ENCODE results near the gene RPL3.

Gene RPL3

DNA sequence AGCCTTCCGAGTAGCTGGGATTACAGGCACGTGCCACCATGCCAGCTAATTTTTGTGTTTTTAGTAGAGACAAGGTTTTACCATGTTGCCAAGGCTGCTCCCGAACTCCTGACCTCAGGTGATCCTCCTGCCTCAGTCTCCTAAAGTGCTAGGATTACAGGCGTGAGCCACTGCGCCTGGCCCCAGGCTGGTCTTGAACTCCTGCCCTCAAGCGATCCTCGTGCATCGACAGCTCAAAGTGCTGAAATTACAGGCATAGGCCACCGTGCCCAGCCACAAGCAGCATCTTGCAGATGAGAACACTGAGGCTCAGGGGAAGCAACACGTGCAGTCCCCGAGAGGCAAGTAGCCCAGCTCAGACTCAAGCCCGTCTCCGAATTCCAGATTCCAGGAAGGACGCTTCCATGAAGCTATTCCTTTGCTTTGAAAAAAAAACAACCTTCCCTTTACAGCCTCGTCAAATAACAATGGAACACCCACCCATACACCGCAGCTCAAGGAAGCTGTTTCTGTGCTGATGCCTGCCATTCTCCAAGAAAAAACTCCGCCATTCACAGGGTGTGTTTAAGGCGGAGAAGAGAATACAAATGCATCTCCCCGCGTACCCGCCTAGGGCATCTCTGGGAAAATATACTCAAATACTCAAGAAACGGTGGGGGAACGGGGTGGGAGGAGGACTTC is 40.1 kb downstream of the RPL3 start:
- no peak for DNase-seq

DNA sequence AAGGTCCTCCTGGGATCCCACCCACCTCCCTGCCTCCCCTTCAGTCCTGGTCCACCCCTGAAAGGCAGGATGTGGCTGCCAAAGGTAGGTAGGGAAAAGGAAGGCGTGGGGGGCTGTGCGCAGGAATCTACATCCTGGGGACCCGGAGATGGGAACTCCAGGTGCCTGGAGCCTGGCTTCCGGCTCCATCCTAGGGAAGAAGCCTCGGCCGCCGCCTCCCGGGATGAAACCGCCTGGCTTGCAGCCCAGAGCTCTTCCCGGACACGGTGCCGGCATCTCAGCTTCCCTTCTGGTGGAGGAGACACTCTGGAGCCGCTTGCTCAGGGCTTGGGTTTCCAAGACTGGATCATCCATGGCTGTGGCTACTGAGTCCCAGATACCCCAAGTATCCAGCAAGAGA is 41.4 kb downstream of the RPL3 start:
- DNase-seq, result no peak

DNA sequence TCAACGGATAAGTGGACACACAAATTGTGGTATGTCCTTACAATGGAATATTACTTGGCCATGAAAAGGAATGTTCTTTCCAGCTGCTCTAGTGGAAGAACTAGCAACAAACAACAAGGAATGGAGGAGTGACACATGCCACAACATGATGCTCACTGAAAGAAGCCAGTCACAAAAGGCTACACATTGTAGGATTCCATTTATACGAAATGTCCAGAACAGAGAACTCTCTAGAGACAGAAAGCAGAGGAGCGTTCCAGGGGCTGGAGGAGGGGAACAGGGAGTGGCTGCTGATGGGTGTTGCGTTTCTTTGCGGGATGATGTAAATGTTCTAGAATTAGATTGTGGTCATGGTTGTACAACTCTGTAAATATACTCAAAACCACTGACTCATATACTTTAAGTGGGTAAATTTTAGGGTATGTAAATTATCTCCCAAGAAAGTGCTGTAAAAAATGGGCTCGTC is 42.2 kb downstream of the RPL3 start:
- DNase-seq, result no peak

DNA sequence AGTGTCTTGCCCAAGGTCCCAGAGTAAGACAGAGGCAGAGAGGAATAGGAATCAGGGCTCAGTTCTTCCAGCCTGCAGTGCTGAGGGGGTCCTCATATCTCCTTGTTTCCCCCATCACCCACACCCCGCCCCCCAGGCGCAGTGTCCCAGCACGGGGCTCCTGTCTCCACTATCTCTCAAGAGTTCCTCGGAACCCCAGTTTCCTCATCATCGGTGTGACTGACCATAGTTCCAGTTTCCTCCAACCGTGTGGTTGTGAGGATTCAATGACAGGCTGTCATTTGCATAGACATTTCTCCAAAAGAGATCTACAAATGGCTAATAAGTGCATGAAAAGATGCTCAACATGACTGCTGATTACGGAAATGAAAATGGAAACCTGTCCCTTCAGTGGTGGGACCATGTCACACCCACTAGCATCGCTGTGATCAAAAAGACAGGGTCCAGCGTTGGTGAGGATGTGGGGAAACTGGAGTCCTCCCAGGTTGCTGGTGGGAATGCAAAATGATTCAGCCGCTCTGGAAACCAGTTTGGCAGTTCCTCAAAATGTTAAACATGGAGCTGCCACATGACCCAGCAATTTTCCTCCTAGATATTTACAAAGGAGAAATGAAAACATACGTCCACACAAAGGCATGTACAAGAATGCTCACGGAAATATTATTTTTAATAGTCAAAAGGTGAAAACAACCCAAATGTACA is 42.8 kb downstream of the RPL3 start:
- no peak for DNase-seq

DNA sequence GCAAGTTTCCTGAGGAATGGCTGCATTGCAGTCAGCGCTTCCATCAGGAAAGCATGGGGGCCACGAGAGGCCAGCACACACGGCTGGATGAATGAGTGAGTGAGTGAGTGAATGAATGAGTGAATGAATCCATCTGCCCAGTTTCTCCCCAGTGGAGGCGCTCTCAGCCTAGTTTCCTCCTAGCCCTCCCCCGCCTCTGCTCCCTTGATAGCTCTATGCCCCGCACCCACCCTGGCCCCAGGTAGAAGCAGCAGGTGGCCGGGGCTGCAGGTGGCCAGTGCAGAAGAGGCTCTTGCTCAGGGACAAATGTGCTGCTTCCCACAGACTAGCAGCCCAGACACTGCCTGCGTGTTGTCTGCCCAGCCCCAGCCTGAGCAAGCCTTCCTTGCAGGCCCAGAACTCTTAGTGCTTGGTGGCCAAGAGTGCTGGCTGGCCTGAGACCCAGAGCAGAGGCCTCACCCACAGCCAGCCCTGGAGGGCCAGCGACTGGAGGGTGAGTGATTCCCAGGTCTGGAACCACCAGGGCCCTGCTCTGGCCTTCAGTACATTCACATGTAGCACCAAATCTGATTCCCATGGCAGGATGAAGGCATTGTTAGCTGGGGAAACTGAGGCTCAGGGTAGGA is 43.5 kb downstream of the RPL3 start:
- peak; percentile 82 for DNase-seq

DNA sequence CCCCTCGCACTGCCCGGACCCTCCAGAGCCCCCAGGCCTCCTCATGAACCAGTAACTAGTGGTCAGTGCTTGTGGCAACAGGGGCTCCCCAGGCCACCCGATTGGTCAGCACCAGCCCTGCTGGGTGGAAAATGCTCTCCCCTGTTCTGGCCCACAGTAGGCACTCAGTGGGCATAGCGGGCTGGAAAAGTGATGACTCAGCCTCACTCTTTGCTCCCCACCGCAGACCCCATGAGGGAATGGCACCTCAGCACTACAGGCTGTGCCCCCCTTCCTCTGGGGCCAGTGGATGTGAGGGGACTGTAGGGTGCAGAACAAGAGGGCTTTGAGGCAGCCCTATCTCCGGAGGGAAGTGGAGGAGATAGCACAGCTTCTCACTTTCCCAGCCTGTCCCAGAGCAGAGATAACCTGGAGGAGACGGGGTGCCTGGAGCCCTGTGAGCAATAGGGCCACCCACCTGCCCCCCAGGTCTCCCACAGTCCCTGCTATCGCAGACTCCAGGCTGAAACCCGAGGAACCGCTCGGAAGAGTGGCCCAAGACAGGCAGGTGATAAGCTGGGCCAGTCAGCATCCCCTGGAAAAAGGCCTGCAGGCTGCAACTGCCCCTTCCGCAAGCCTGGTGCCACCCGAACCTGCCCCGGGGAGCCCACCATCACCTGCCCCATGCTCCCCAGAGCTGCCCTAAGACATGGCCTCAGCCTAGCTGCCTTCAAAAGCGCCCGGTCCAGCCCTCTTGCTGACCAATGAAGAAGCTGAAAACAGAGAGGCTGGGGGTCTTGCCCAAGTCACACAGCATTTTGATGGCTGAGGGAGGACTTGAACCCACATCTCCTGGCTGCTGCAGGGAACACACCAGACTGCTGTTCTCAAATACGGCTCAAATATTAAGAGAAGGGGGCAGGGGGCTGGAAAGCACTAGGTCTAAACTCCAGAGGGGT is 45.2 kb downstream of the RPL3 start:
- DNase-seq, result no peak

DNA sequence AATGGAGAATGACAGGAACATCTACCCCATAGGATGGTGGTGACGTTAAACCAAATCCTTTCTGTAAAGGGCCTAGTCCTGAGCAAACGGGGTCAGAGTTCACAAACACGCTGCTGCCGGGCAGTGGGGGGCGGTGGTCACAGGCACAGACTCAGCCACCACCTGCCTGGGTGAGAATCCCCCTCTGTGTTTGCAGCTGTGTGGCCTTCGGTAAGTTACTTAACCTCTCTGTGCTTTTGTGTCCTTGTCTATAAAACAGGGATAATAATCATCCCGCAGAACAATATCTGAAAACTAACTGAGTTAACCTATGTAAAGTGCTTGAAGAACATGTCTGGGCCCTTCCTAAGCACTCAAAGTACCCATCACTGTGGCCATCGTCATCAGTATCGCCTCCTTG is 48.6 kb downstream of the RPL3 start:
- no peak for DNase-seq

DNA sequence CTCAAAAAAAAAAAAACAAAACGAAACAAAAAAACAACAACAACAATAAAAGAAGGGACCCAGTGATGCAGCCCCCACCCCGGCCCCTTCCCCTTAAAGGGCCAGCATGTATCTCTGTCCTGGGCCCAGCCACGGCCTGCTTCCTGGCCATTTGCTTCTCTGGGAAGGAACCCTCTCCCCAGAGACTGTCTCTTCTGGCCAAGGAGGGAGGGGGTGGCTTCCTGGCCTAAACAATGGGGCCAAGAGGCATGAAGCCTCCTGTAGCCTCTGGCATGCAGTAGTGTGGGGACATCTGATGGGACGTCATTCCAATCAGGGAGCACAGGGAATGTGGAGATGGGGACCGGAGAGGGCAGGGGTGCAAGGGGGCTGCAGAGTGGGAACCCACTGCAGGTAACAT is 49.1 kb downstream of the RPL3 start:
- no peak for DNase-seq

DNA sequence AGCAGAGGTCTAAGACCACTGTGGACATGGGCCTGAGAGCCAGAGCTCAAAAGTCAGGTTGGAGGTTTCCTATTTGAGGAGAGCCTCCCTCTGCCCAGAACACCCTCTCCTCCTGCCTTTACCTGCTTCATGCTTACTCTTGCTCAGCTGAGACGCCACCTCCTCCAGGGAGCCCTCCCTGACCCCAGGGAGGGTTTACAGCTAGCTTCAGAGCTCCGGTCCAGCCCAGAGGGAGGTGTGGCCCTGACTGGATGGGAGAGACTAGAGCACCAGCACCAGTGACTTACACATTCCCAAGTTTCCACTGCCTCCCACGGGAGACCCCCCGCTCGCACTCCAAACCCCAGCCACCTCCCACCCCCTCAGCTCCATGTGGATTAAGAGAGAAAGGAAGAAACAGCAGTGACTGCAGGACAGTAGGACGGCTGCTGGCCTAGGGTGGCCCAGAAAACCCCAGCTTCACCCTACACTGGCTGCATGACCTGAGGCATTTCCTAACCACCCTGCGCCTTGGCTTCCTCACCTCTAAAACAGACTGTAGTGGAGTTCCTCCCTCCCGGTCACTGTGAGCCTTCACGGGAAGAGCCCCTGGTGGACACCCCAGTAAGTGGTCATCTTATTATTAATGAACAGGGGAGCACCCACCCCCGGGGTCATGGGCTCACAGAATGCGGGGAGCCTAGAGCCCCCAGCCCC is 50.2 kb downstream of the RPL3 start:
- no peak for DNase-seq

DNA sequence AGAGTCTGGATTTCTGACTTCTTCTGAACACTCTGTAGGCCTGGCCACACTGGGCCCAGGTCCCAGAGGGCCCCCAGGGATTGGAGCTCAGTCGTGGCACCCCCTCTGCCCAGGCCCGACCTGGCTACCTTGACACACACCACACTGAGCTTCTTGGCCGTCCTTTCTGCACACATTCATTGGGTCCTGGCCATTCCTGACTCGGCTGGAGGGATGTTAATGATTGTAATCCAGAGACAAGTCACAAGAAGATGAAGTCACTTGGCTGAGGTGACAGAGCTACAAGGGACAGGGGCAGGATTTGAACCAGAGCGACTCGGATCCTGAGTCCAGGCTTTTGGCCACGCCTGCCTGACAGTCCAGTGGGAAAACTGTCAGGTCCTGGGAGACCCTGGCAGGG is 50.8 kb downstream of the RPL3 start:
- no peak for DNase-seq

DNA sequence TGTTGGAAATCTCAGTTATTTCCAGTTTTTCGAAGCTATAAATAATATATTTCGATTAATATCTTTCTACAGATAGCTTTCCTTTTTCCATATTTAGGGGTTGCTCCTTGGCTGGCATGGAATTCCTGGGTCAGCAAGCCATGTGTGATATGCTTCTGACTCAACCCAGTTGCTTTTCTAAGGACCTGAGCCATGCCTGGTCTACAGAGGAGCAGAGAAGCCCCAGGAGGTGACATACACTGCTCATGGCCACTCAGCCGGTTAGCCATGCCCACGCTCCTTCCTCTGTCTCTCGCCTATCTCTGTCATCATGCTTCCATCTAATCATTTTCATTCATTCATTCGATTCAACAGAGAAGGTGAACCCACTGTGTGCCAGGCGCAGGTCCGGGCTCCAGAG is 51.4 kb downstream of the RPL3 start:
- DNase-seq, result no peak

DNA sequence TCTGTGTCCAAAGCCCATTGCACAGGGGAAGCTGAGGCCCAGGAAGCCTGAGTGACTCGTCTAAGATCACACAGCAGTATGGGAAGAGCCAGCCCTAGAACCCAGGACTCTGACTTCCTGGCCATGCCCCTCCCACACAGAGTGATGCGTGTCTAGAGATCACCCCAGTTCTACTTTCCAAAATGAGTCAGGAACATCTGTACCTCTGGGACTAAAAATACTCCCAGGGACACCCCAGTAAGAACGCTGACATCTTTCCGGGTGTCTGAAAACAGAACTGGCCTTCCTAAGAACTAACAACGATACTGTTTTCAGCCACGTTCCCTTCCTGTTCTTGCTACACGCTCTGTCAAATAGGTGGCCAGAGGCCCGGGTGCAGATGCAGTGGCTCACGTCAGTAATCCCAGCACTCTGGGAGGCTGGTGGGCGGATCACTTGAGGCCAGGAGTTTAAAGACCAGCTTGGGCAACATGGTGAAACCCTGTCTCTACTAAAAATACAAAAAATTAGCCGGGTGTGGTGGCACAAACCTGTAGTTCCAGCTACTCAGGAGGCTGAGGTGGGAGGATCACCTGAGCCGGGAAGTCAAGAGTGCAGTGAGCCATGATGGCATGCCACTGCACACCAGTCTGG is 52.9 kb downstream of the RPL3 start:
- peak; percentile 71 for DNase-seq

DNA sequence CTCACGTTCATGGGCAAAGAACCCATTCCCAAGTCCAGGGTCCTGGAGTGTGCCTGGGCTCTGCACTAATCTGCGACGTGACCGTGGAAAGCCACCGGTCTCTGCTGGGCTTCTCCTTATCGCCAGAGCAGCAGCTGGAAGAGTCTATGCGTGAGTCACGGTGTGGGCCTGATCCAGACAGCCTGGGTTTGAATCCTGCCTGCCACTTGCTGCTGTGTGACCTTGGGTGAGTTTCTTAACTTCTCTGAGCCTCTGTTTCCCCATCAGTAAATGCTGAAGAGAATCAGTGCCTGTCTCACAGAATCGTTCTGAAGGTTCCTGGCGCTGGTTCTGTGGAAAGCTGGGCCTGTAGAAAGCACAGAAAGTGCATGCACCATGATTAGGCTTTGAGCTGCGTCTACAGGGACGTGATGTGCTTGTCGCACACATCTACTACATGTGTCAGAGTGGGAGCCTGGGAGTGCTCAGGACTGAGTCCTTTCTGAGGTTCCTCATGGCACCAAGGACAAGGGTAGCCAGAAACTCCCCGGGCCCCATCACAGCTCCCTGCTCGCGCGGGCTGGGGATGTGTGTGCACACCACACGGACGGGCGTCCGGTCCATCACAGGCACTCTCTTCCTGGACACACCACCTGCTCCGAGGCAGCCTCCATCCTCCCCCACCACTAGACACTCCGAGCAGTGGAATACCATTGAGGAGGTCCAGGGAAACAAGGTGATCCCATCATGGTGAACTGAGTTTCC is 54.1 kb downstream of the RPL3 start:
- no peak for DNase-seq

DNA sequence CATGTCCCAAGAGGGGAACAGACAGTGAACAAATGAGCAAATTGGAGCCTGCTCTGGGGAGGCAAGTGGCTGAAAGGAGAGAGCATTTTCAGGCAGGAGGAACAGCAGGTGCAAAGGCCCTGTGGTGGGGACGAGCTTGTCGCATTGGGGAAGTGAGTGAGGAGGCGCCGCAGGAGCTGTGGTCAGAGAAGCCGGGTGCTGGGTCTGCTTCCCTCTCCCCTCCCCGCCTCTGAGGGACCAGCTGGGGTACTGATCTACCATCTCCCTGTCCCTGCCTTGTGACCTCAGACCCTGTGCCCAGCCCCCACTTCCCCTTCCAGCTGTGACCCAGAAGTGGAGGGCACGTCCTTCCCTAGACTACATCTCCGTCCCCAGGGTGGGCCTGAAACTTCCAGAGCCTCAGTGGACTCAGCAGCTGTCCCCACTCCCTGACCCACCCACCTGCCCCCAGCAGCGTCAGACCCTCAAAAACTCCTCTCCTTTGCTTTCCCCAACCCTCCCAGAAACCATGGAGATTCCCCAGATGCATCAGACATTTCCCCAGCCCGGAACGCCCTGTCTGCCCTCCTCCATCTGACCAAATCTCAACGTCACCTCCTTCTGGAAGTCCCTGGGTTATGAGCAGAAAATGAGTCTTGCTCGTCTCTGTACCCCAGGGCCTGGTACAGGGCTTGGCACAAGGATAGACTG is 54.9 kb downstream of the RPL3 start:
- peak; percentile 17 for DNase-seq

DNA sequence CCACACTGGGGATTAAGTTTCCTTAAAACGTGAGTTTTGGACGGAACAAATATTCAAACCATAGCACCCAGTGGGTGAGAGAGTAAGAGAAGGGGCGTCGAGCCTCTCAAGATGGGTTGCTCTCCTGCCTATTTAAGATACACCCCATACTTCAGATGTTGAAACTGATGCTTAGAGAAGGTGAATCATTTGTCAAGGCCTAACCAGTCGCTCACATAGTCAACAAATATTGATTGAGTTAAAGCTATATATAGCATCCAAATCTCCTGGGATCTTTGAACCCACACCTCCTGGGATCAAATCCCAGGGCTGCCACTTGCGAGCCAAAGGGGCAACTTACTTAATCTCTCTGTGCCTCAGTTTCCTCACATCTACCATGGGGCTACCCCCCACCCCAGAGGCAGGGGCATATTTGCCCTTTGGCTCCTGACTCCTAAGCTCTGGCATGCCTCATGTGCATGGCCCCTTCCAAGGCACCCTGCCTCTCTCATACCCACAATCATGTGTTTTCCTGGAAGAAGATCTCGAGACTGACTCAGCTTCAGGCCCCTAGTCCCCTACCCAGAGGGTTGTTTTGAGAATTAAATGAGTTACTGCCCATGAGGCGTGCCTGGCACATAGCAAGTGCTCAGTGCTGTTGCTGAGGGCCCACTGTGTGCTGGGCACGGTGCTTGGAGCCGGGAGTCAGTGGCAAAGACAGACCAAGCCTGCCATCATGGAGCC is 55.6 kb downstream of the RPL3 start:
- no peak for DNase-seq

Data from RPMI8226 (cell line).